ENCODE measurements around the gene MYL4.
A peak's percentile ranks its signal among the peaks of the same experiment; 100 is the strongest.
"Not testable (repeated sequence)": the region's sequence is repeated elsewhere in the genome, so short reads cannot be mapped to it uniquely, and the experiment has no call there.

The MYL4 gene

DNA sequence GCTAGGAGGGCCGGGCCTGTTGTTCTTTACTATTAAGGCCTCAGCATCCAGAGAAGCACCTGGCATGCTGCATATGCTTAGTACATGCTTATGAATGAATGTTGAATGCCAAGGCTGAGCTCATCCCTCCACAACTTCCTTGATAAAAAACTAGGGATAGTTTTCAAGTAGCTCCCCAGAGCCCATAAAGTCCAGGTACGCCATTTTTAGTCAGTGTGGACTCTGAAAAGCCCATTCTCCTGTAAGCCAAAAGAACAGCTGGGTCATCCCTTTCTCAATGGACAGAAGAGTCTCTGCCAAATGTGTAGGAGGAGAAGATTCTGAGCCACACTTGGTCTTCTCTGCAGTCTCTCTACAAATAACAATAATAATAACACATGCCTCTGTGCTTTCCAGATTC, 35.5 kb downstream of the MYL4 start:
- no peak for DNase-seq

DNA sequence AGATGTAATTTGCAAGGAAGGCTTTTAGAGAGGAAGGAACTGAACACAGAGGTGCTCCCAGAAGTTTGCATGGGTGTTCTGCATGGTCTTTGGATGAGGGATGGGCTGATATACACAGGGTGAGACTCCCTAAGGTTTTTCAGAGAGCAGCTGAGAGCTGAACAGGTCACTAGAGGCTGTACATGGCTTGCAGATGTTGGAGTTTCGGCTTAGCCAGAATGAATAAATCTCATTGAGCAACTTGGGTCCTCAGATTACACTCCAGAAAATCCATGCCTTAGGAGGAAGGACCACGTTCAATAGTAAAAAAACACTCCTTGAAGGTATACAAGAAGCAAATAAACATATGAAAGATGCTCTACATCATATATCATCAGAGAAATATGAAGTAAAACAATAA, 37.0 kb downstream of the MYL4 start:
- DNase-seq, result no peak

- no peak for DNase-seq
These were observed 41.7 kb downstream of the MYL4 start for GRCh38 chr17:47250855-47251254.

DNA sequence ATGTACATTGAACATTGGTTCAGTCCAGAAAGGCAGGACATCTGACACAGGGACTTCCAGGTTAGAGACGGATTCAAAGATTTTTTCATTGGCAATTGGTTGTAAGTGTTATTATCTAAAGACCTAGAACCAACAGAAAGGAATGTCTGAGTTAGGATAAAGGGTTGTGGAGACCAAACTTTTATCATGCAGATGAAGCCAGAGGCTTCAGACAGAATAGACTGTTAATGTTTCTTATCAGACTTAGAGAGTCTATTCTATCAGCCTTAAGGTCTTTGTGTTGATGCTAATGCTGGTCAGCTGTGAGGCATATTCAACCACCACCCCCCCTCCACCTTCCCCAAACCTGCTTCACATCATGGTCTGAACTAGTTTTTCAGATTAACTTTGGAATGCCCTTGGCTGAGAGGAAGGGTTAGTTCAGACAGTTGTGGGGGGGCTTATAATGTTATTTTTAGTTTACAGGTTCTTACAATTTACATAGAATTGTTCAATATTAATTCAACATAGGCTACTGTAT, 42.3 kb downstream of the MYL4 start:
- no peak for DNase-seq

- DNase-seq, result no peak
These were observed 43.1 kb downstream of the MYL4 start for GRCh38 chr17:47252209-47252608.

GRCh38 chr17:47252766-47253512, 43.8 kb downstream of the MYL4 start:
- no peak for DNase-seq

DNA sequence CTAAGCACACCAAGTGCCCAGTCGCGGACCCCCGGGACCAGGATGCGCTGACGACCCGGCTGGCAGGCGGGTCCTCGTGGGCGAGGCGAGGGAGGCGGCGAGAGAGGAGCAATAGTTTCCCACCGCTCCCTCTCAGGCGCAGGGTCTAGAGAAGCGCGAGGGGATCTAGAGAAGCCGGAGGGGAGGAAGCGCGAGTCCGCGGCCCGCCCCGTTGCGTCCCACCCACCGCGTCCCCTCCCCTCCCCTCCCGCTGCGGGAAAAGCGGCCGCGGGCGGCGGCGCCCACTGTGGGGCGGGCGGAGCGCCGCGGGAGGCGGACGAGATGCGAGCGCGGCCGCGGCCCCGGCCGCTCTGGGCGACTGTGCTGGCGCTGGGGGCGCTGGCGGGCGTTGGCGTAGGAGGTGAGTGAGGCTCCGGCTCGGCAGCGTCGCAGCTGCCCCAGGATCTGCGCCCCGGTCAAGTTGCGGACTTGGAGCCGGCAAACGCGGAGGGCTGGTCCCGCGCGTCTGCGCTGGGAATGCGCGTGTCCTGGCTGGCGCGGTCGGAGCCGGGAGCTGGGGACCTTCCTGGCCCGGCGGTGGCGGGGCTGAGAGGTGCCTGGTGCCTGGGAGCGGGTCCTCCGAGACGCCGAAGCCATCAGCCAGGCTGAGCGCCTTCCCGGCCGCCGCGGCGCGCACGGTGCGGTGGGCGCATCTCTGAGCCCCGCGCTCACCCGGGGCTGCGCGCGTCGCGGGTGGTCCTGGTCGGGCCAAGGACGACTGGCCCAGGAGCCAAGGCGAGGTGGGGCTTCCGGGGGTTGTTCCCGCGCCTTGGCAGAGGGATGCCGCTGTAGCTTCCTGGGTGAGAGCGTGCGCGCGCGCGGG, 44.6 kb downstream of the MYL4 start, which contains the start of gene ITGB3:
ITGB3 (plus strand) TSS at position 287 of the 862 bp plus-strand sequence; CDS start at position 322, 35 bp downstream.
- peak; percentile 85 for DNase-seq

- DNase-seq, result peak; percentile 14
These were observed 45.3 kb downstream of the MYL4 start for GRCh38 chr17:47254403-47254943.

GRCh38 chr17:47257651-47258339, 48.6 kb downstream of the MYL4 start:
- DNase-seq, result no peak

- DNase-seq, result no peak
These were observed 53.4 kb downstream of the MYL4 start for GRCh38 chr17:47262586-47262985.

DNA sequence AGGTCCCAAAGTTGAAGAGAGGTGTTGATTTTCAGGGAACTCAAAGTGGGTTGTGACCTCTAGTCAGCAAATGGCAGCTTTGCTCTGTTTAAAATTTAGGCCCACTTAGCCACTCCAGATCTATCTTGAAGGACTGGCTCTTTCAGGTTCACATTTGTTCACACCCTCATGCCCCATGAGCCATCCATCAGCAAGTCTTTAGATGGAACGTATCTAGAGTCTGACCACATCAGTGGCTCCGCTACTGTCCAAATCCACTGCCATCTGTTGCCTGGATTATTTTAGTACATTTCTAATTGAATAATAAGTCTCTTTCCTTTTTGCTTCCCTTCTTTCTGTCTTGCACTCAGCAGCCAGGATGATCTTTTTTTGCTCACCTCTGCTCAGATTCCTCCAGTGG, 55.0 kb downstream of the MYL4 start:
- no peak for DNase-seq

GRCh38 chr17:47265983-47266541, 56.9 kb downstream of the MYL4 start:
- no peak for DNase-seq

- DNase-seq, result no peak
These were observed 57.6 kb downstream of the MYL4 start for GRCh38 chr17:47266782-47267181.

DNA sequence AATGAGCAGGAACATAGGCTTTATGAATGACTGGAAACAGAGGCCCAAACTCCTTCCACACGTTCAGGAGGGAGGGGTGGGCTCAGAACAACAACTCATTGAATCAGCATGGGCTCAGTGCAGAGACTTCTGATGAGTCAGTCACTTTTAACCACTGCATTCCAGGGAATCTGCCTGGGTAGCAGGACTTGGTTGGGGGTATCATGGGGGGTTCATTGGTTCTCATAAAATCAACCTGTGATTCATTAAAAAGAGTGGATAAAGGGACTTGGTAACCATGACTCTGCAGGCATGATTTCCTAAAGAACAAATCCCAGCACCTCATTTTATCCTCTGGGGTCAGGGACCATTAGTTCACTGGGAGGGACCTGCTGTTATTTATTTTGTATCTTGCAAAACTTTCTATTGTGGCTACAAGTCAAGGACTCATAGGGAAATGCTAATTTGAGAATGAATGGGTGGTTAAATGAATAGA, 58.2 kb downstream of the MYL4 start:
- DNase-seq, result no peak

DNA sequence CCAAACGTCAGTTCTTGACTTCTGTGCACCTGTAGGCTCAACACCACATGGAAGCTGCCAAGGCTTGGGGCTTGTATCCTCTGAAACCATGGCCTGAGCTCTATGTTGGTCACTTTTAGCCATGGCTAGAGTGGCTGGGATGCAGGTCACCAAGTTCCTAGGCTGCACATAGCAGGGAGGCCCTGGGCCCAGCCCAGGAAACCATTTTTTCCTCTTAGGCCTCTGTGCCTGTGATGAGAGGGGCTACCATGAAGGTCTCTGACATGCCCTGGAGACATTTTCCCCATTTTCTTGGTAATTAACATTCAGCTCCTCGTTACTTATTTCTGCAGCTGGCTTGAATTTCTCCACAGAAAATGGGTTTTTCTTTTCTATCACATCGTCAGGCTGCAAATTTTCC, 59.8 kb downstream of the MYL4 start:
- not testable (repeated sequence) for DNase-seq

- DNase-seq, result not testable (repeated sequence)
These were observed 60.6 kb downstream of the MYL4 start for GRCh38 chr17:47269561-47270280.

- DNase-seq, result no peak
These were observed 62.0 kb downstream of the MYL4 start for GRCh38 chr17:47270946-47271705.

DNA sequence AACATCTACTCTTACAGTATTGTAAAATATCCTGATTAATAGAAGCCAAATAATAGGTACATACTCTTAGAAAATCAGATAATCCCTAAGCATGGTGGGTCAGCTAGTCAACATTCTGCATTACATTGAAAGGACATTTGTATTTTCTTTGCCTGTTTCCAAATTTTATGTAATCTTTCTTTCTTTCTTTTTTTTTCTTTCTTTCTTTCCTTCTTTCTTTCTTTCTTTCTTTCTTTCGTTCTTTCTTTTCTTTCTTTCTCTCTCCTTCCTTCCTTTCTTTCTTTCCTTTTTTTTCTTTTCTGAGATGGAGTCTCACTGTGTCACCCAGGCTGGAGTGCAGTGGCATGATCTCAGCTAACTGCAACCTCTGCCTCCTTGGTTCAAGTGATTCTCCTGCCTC, 63.3 kb downstream of the MYL4 start:
- DNase-seq, result no peak

DNA sequence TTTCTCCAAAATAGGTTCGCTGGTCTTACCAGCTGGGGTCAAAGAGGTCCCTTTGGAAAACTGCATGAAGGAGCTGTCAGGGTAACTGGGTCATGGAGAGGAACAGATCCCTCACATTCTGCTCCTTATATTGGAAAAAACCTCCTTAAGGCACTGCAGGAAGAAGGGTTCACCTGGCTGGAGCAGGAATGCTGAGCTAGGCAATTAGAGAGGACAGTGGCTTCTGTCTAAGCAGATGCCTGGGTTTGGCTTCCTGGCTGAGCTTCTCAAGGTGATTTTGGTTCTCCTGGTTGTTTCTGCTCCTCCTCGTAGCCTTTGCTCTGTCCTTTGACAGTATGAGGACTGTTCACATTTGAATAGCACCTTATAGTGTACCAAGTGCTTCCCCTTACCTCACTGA, 64.1 kb downstream of the MYL4 start:
- no peak for DNase-seq
